Vagina (tissue), 2 donors: Measurements from ENCODE around the gene RASA3.

Experiments
- POLR2A ChIP-seq, 2 donors: fragments of 450-650 bp; IDR thresholded peaks; one replicate each; pipeline ENCODE4 v1.6.1; 2017; ENCODE audit warnings: antibody characterized with exemption in 2 of 2, mild to moderate bottlenecking in 2 of 2, moderate library complexity in 2 of 2
- TF ChIP-seq, protein P1 (sequence below), 3 experiments: fragments of 450-650 bp in 2 of 3; fragments of 200-600 bp in 1 of 3; sonication (generic) in 1 of 3; IDR thresholded peaks; one replicate each; pipeline ENCODE4 v1.5.1; 2017 to 2019; ENCODE audit warnings: antibody characterized with exemption in 3 of 3, mild to moderate bottlenecking in 2 of 3, moderate library complexity in 2 of 3

DNA sequence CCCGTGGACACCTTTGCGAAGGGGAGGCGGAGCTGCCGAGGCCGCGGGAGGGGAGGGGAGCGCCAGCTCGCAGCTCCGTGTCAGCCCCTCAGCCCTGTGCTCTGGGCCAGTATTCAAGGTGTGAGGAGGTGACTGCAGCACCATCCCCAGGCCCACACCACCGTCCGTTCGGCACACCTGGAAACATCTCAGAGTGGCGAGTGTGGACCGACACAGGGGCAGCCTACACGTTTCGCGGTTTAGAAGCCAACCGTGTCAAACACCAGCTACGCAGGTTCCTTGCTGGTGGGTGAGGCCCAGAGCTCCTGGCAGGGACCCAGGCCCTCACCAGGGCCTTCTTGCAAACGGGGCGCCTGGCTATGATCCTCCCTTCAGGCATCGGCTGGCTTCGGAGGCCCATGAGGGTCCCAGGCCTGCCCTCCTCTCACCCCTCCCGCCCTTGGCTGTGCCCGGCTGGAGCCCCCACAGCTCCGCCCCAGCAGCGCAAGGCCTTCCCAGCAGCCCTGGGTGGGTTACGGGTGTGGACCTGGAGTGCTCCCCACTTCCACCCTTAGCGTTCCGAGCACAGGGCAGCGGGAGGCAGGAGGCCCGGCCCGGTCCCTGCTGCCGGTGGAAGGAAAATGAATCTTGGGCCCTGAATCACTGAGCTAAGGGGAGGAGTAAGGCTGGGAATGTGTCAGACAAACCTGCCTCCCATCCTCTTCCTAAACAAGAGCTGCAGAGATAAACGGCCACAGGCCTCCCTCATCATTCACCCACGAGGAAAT, 159.8 kb downstream of the RASA3 start:
- TF ChIP-seq, protein P1, sequence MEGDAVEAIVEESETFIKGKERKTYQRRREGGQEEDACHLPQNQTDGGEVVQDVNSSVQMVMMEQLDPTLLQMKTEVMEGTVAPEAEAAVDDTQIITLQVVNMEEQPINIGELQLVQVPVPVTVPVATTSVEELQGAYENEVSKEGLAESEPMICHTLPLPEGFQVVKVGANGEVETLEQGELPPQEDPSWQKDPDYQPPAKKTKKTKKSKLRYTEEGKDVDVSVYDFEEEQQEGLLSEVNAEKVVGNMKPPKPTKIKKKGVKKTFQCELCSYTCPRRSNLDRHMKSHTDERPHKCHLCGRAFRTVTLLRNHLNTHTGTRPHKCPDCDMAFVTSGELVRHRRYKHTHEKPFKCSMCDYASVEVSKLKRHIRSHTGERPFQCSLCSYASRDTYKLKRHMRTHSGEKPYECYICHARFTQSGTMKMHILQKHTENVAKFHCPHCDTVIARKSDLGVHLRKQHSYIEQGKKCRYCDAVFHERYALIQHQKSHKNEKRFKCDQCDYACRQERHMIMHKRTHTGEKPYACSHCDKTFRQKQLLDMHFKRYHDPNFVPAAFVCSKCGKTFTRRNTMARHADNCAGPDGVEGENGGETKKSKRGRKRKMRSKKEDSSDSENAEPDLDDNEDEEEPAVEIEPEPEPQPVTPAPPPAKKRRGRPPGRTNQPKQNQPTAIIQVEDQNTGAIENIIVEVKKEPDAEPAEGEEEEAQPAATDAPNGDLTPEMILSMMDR (IDR thresholded peaks at IDR 0.05) = no peak
- no peak for TF ChIP-seq POLR2A (IDR thresholded peaks at IDR 0.05)
